ENCODE data around the gene ACOXL. TPM values are rescaled to one million over a fixed set of nuclear protein-coding genes. Genes with fewer than 3 reads are reported as not detected.

ACOXL gene
- total and polyA plus RNA-seq, 9 of the 15 experiments (the other 6 are each of a cell fraction or from before 2014, with no cell fraction given), result 0.31 to 0.56 TPM; not detected in 7

DNA sequence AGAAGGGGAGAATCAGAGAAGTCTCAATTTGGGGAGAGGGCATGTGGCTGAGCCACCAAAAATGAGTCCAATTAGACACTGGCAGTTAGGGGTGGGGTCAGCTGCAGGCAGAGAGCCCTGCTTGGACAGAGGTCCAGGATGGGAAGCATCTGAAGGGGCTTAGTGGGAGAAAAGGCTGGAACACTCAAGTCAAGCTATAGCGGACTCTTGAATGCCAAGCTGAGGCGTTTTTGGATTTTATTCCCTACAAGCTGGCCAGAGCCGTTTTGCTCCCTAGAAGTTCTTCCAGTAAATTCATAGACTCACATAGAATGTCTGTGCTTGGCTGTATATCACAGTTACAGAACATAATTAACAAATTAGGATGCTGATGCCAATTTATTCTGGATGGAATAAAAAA lies 172.8 kb downstream of the ACOXL start:
- no TSS peak for BruUV-seq (replicated peaks)
- in situ Hi-C loops (cut with MboI), result no loop called here

DNA sequence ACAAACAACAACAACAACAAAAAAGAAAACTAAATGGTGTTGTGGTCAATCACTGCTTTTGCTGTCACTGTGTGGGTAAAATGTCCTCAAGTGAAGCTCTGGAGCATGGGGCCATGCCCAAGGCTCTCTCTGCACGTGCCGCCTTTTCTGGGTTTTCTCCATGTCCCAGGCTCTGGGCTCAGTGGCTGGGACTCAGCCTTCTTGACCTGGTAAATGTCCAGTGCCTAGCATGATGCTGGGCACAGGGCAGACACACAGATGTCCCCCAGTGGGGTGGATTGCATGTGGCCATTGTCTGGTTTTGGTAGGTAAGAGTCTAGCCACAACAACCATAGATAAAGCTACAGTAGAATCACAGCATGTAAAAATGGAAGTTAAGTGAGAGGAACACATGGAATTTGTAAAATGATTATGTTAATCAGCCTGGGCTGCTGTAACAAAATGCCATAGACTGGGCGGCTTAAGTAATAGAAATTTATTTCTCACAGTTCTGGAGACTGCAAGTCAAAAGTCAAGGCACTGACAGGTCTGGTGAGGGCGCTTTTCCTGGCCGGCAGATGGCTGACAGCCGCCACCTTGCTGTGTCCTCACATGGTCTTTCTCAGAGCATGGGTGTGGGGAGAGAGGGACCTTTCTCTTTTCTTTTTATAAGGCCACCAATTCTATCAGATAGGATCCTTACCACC lies 174.4 kb downstream of the ACOXL start:
- H3K27ac ChIP-seq (ENCODE audit: extremely low read depth, low read depth, low read length), result no peak overlapping the region
- H3K4me3 ChIP-seq, result no peak overlapping the region
- CTCF ChIA-PET (ENCODE audit: low intra/inter-chr PET ratio), result no interaction called here
- H3K4me1 ChIP-seq (replicated peaks in 1 of 2; ENCODE audit: control insufficient read depth in 2 of 2, insufficient read depth in 2 of 2, low read length in 2 of 2), result no peaks in the 10 kb centered on the region
- H3K9me3 ChIP-seq (replicated peaks; ENCODE audit: control insufficient read depth, insufficient read depth, low read depth, low read length), result peaks cover 2% of the 10 kb centered on the region
- no TSS peak for BruUV-seq (replicated peaks)
- H3K4me2 ChIP-seq (ENCODE audit: insufficient read depth, low read length), result no peak overlapping the region
- WGBS (ENCODE audit: insufficient coverage, low coverage, missing lambda C conversion rate), result 3% methylated on average over 6 of the region's 6 CpGs
- no peaks in the 10 kb centered on the region for H4K20me1 ChIP-seq (replicated peaks; ENCODE audit: control insufficient read depth, insufficient read depth, low read length)
- H3K9ac ChIP-seq (ENCODE audit: insufficient read depth in 1 of 2, low read depth in 2 of 2, low read length in 2 of 2), result no peak overlapping the region
- no peaks in the 10 kb centered on the region for H3K79me2 ChIP-seq (ENCODE audit: control insufficient read depth, insufficient read depth, low read length)
- FAIRE-seq, result no peak
- H2AFZ ChIP-seq (ENCODE audit: low read depth, low read length), result no peak overlapping the region
- peak; percentile 78 for ATAC-seq
- TF ChIP-seq, protein P1, sequence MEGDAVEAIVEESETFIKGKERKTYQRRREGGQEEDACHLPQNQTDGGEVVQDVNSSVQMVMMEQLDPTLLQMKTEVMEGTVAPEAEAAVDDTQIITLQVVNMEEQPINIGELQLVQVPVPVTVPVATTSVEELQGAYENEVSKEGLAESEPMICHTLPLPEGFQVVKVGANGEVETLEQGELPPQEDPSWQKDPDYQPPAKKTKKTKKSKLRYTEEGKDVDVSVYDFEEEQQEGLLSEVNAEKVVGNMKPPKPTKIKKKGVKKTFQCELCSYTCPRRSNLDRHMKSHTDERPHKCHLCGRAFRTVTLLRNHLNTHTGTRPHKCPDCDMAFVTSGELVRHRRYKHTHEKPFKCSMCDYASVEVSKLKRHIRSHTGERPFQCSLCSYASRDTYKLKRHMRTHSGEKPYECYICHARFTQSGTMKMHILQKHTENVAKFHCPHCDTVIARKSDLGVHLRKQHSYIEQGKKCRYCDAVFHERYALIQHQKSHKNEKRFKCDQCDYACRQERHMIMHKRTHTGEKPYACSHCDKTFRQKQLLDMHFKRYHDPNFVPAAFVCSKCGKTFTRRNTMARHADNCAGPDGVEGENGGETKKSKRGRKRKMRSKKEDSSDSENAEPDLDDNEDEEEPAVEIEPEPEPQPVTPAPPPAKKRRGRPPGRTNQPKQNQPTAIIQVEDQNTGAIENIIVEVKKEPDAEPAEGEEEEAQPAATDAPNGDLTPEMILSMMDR (IDR thresholded peaks at IDR 0.05 in 2 of 3, conservative IDR thresholded peaks at IDR 0.05 in 1 of 3; ENCODE audit: insufficient read depth in 2 of 3, low read depth in 1 of 3, low read length in 3 of 3), result peak; percentile 18 to 61 (median 32); a peak in 4 of 6 replicates
- TF ChIP-seq, protein P2, sequence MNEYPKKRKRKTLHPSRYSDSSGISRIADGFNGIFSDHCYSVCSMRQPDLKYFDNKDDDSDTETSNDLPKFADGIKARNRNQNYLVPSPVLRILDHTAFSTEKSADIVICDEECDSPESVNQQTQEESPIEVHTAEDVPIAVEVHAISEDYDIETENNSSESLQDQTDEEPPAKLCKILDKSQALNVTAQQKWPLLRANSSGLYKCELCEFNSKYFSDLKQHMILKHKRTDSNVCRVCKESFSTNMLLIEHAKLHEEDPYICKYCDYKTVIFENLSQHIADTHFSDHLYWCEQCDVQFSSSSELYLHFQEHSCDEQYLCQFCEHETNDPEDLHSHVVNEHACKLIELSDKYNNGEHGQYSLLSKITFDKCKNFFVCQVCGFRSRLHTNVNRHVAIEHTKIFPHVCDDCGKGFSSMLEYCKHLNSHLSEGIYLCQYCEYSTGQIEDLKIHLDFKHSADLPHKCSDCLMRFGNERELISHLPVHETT (CRISPR knock-in tag; conservative IDR thresholded peaks at IDR 0.05 in 1 of 2, IDR thresholded peaks at IDR 0.05 in 1 of 2), result no peak
- H3K27me3 ChIP-seq (ENCODE audit: control insufficient read depth in 2 of 2, insufficient read depth in 2 of 2, low read length in 2 of 2), result peaks cover 0 to 19% of the 10 kb centered on the region in 2 experiments; a peak in 4 of 5 replicates
- no peaks in the 10 kb centered on the region for H3K36me3 ChIP-seq (ENCODE audit: control insufficient read depth, insufficient read depth, low read length)
- no peaks in the 10 kb centered on the region for H3K9me1 ChIP-seq (ENCODE audit: control insufficient read depth, insufficient read depth, low read length)
- DNase-seq (ENCODE audit: extremely low read depth in 1 of 4, low spot score in 3 of 4), result peak in 1 of 4 experiments; percentile 6
- POLR2A ChIA-PET, result no interaction called here
- in situ Hi-C loops (cut with MboI) (no loop called here), intact Hi-C loops (cut with micrococcal nuclease) (no loop called here)

More for the DNA sequence above, 172.8 kb downstream of the ACOXL start:
- no peak overlapping the region for H3K4me3 ChIP-seq
- no peak for ATAC-seq
- FAIRE-seq, result no peak
- no peak overlapping the region for H3K4me2 ChIP-seq (ENCODE audit: insufficient read depth, low read length)
- H4K20me1 ChIP-seq (replicated peaks; ENCODE audit: control insufficient read depth, insufficient read depth, low read length), result no peaks in the 10 kb centered on the region
- POLR2A ChIA-PET, result interaction anchor here (0.7 kb wide), 1 partner anchor 18 kb away, joined by 3 read pairs; no protein-coding TSS in a partner anchor
- intact Hi-C loops (cut with micrococcal nuclease), result no loop called here
- WGBS (ENCODE audit: insufficient coverage, low coverage, missing lambda C conversion rate), result 8% methylated on average over 3 of the region's 3 CpGs
- DNase-seq (ENCODE audit: extremely low read depth in 1 of 4, low spot score in 3 of 4), result no peak
- no peaks in the 10 kb centered on the region for H3K4me1 ChIP-seq (replicated peaks in 1 of 2; ENCODE audit: control insufficient read depth in 2 of 2, insufficient read depth in 2 of 2, low read length in 2 of 2)
- no peak overlapping the region for H3K27ac ChIP-seq (ENCODE audit: extremely low read depth, low read depth, low read length)
- no peaks in the 10 kb centered on the region for H3K79me2 ChIP-seq (ENCODE audit: control insufficient read depth, insufficient read depth, low read length)
- no peak overlapping the region for H2AFZ ChIP-seq (ENCODE audit: low read depth, low read length)
- no peaks in the 10 kb centered on the region for H3K36me3 ChIP-seq (ENCODE audit: control insufficient read depth, insufficient read depth, low read length)
- CTCF ChIA-PET (ENCODE audit: low intra/inter-chr PET ratio), result no interaction called here
- no peak overlapping the region for H3K9ac ChIP-seq (ENCODE audit: insufficient read depth in 1 of 2, low read depth in 2 of 2, low read length in 2 of 2)
- TF ChIP-seq ZBTB8A (IDR thresholded peaks at IDR 0.05; ENCODE audit: partially characterized antibody), result no peak
- no peak for TF ChIP-seq BHLHE40 (IDR thresholded peaks at IDR 0.05; ENCODE audit: low read length)
- TF ChIP-seq, protein P3, sequence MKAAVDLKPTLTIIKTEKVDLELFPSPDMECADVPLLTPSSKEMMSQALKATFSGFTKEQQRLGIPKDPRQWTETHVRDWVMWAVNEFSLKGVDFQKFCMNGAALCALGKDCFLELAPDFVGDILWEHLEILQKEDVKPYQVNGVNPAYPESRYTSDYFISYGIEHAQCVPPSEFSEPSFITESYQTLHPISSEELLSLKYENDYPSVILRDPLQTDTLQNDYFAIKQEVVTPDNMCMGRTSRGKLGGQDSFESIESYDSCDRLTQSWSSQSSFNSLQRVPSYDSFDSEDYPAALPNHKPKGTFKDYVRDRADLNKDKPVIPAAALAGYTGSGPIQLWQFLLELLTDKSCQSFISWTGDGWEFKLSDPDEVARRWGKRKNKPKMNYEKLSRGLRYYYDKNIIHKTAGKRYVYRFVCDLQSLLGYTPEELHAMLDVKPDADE (conservative IDR thresholded peaks at IDR 0.05; ENCODE audit: control insufficient read depth, low read depth, low read length), result no peak
- TF ChIP-seq RNF2 (IDR thresholded peaks at IDR 0.05), result no peak
- no peak for TF ChIP-seq GATAD2A (IDR thresholded peaks at IDR 0.05)
- no peaks in the 10 kb centered on the region for H3K9me1 ChIP-seq (ENCODE audit: control insufficient read depth, insufficient read depth, low read length)
- peaks cover 0 to 19% of the 10 kb centered on the region in 2 experiments; a peak in 4 of 5 replicates for H3K27me3 ChIP-seq (ENCODE audit: control insufficient read depth in 2 of 2, insufficient read depth in 2 of 2, low read length in 2 of 2)
- no peaks in the 10 kb centered on the region for H3K9me3 ChIP-seq (replicated peaks; ENCODE audit: control insufficient read depth, insufficient read depth, low read depth, low read length)

Measured in K562 (cell line).